Peyer's patch (tissue), 4 donors: Measurements from ENCODE around the gene ATP5F1B. TPM values are rescaled to one million over a fixed set of nuclear protein-coding genes. Genes with fewer than 3 reads are reported as not detected.
A peak's percentile ranks its signal among the peaks of the same experiment; 100 is the strongest.

Experiments used
- DNase-seq, 3 donors: peaks; one replicate each; pipeline ENCODE4 v3.0.0-alpha.2; 2017 to 2019
- H3K27ac ChIP-seq, 4 donors: fragments of 200-600 bp; sonication (generic); one replicate each; pipeline ENCODE4 v1.5.1; 2016 to 2019
- H3K27me3 ChIP-seq, 2 donors: fragments of 200-600 bp; sonication (generic); one replicate each; pipeline ENCODE4 v1.5.1; 2019
- H3K36me3 ChIP-seq, 3 donors: fragments of 200-600 bp; sonication (generic); one replicate each; pipeline ENCODE4 v1.5.1; 2016 to 2019
- H3K4me1 ChIP-seq, 4 donors: fragments of 200-600 bp; sonication (generic); one replicate each; pipeline ENCODE4 v1.5.1; 2016 to 2019
- H3K4me3 ChIP-seq, 4 donors: fragments of 200-600 bp; sonication (generic); 1 replicate in 3 of 4; 2 replicates in 1 of 4; pipeline ENCODE4 v1.5.1; 2016 to 2019; ENCODE audit warnings: mild to moderate bottlenecking in 1 of 4
- H3K9me3 ChIP-seq, 4 donors: fragments of 200-600 bp; sonication (generic); one replicate each; pipeline ENCODE4 v1.5.1; 2016 to 2019; ENCODE audit warnings: mild to moderate bottlenecking in 1 of 4
- POLR2A ChIP-seq, 2 donors: fragments of 450-650 bp; IDR thresholded peaks; one replicate each; pipeline ENCODE4 v1.5.1; 2017; ENCODE audit warnings: antibody characterized with exemption in 2 of 2, mild to moderate bottlenecking in 2 of 2, moderate library complexity in 2 of 2
- small RNA-seq, 2 donors: library from RNA; depleted of rRNA; stranded (forward); fragments of <200 nt; gene quantifications; one replicate each; pipeline ENCODE3, GENCODE V24; 2016
- total RNA-seq, 4 donors: library from RNA; depleted of rRNA; stranded (reverse); fragments of >200 nt; gene quantifications; one replicate each; pipeline ENCODE4 v1.1.0, GENCODE V29; 2016
- TF ChIP-seq, protein P1 (sequence below), 6 experiments: fragments of 450-650 bp in 4 of 6; fragments of 200-600 bp in 2 of 6; sonication (generic) in 1 of 6; IDR thresholded peaks; one replicate each; pipeline ENCODE4 v1.5.1; 2017 to 2019; ENCODE audit warnings: antibody characterized with exemption in 6 of 6, mild to moderate bottlenecking in 3 of 6, moderate library complexity in 1 of 6

Gene ATP5F1B
- total RNA-seq, 4 donors from 2014 or later = 333 to 768 (median 688) TPM

DNA sequence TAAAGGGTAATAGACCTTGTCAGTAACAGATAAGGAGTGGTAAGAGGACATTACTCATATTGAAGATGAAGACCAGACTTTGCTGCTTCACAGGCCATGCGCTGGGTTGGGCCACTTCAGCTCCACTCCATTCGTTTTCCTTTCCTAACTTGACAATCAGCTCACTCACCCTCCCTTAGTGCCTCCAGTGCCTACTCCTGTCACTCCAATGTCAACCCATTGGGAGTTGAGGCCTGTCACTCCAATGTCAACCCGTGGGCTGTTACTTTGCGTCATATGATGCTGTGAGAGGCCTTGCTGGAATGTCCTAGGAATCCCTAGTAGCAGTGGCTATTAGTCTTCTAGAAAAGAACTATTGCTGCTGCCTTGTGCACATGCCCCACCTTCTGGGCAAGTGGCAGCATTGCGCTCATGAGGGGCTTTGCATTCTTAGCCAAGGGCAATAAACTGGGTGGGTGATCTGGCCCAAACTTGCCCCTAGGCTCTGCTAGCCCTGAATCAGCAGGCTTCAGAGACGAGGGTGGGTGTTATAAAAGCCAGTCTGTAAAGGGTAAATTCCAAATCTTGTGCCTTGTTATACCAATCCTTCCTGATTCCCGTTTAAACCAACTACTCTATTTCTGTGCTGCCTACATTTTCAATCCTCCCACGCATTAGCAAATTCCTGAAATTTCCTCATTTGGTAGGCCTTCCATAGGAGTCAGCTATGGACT, 51.7 kb downstream of the ATP5F1B start:
- Histone ChIP-seq H3K27me3 (no peaks in the 10 kb centered on the region), H3K36me3 (peaks cover 0 to 41% (median 0%) of the 10 kb centered on the region in 3 donors), H3K4me3 (no peak overlapping the region), H3K4me1 (no peaks in the 10 kb centered on the region), H3K27ac (peak overlapping the region in 2 of 4 donors; percentile 6 to 9), H3K9me3 (no peaks in the 10 kb centered on the region)
- peak in 2 of 3 donors; percentile 39 to 71 for DNase-seq
- TF ChIP-seq, protein P1, sequence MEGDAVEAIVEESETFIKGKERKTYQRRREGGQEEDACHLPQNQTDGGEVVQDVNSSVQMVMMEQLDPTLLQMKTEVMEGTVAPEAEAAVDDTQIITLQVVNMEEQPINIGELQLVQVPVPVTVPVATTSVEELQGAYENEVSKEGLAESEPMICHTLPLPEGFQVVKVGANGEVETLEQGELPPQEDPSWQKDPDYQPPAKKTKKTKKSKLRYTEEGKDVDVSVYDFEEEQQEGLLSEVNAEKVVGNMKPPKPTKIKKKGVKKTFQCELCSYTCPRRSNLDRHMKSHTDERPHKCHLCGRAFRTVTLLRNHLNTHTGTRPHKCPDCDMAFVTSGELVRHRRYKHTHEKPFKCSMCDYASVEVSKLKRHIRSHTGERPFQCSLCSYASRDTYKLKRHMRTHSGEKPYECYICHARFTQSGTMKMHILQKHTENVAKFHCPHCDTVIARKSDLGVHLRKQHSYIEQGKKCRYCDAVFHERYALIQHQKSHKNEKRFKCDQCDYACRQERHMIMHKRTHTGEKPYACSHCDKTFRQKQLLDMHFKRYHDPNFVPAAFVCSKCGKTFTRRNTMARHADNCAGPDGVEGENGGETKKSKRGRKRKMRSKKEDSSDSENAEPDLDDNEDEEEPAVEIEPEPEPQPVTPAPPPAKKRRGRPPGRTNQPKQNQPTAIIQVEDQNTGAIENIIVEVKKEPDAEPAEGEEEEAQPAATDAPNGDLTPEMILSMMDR (IDR thresholded peaks at IDR 0.05) = peak; percentile 54 to 79 (median 66)
- no peak for TF ChIP-seq POLR2A (IDR thresholded peaks at IDR 0.05)

DNA sequence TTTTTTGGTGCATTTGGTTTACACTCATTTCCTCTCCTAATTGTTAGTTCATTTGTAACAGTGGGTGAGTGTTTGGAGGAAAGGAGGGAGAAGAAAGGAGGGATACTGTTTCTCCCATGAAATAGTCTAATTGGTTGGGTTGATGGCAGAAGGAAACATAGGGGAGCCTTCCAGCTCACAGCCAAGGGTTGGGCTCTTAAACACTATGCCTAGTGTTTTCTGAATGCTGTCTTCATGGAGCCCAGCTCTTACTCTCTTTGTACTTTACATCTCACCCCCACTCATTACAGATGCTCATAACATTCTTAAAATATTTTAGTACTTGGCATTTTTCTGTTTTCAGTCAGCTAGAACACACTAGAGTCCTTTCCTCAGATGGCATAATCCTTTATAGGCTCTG, 53.8 kb downstream of the ATP5F1B start:
- Histone ChIP-seq H3K27me3 (no peaks in the 10 kb centered on the region), H3K9me3 (no peaks in the 10 kb centered on the region), H3K4me3 (no peak overlapping the region), H3K27ac (no peak overlapping the region), H3K36me3 (peaks cover 0 to 40% (median 0%) of the 10 kb centered on the region in 3 donors), H3K4me1 (no peaks in the 10 kb centered on the region)
- no peak for TF ChIP-seq POLR2A (IDR thresholded peaks at IDR 0.05)
- TF ChIP-seq, protein P1 (IDR thresholded peaks at IDR 0.05) = no peak
- DNase-seq = no peak

DNA sequence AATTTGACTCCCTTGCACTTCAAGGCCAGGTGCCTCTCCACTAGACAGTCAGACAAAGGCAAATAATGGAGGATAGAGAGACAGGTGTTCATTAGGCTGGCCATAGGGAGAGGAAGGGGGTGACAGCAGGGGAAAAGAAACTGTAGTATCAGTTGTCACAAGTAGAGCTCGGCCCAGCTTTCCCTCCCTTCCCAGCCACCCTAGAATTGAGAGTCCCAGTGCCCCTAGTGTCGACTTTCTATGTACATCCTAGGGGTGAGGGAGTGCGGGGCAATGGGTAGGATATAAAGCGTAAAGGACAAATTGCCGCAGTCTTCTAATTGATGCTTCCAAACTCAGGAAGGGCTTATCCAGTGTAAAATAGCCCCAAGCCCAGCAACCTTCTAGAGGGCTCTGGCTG, 54.7 kb downstream of the ATP5F1B start:
- TF ChIP-seq, protein P1 (IDR thresholded peaks at IDR 0.05) = no peak
- no peak for TF ChIP-seq POLR2A (IDR thresholded peaks at IDR 0.05)
- no peaks in the 10 kb centered on the region for H3K27me3 ChIP-seq
- no peak for DNase-seq
- peaks cover 0 to 38% (median 0%) of the 10 kb centered on the region in 3 donors for H3K36me3 ChIP-seq
- no peaks in the 10 kb centered on the region for H3K4me1 ChIP-seq
- H3K9me3 ChIP-seq = no peaks in the 10 kb centered on the region
- H3K27ac ChIP-seq = no peak overlapping the region
- no peak overlapping the region for H3K4me3 ChIP-seq

DNA sequence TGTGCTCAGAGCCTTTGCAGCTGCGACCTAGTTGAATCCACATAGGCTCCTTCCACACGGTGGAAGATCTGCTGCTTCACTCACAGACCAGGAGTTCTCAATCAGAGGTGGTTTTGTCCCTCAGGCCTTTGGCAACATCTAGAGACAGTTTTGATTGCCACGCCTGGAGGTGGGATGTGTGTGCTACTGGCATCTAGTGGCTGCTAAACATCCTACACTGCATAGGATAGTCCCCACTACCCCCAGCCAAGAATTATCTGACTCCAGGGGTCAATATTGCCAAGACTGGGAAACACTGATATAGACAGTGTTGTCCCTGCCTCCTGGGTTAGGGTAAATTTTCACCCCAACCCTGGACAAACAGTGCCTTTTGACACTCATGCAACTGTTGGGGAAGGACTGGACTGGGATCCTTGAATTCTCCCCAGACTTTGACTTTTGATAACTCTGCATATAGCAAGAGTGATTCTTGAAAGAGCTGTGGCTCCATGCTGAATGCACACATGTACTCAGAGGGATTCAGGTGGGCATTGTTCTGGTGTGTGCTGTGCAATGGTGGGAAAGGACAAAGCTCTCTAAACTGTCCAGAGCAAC, 55.5 kb downstream of the ATP5F1B start:
- TF ChIP-seq, protein P1 (IDR thresholded peaks at IDR 0.05) = peak in 4 of 6 experiments; percentile 16 to 41 (median 30)
- TF ChIP-seq POLR2A (IDR thresholded peaks at IDR 0.05) = no peak
- no peak overlapping the region for H3K4me3 ChIP-seq
- DNase-seq = no peak
- no peak overlapping the region for H3K27ac ChIP-seq
- H3K27me3 ChIP-seq = no peaks in the 10 kb centered on the region
- no peaks in the 10 kb centered on the region for H3K4me1 ChIP-seq
- H3K36me3 ChIP-seq = peaks cover 0 to 33% (median 0%) of the 10 kb centered on the region in 3 donors
- H3K9me3 ChIP-seq = no peaks in the 10 kb centered on the region

DNA sequence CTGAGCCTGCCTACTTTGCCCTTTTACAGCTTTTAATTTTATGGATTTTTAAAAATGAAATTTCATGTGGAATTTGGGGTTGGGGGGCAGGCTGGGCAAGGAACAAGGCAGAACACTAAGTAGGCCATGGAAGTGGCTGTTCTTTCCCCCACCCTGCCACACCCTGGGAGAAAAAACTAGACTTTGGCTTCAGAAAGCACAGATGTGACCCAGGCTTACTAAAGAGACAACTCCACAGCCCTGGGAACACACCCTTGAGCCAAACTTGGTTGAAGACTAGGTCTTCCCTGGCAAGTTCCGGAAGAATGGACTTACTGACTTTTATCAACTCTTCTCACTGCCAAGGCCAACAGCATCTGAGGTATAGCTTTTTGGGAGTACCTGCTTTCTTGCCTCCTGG, 56.0 kb downstream of the ATP5F1B start:
- Histone ChIP-seq H3K9me3 (no peaks in the 10 kb centered on the region), H3K27ac (no peak overlapping the region), H3K36me3 (peaks cover 0 to 30% (median 0%) of the 10 kb centered on the region in 3 donors), H3K4me1 (no peaks in the 10 kb centered on the region), H3K27me3 (no peaks in the 10 kb centered on the region), H3K4me3 (no peak overlapping the region)
- TF ChIP-seq, protein P1 (IDR thresholded peaks at IDR 0.05) = no peak
- TF ChIP-seq POLR2A (IDR thresholded peaks at IDR 0.05) = no peak
- DNase-seq = no peak

Small RNAs within 50 kb of the gene (small RNA-seq; reads per million reads assigned to genes)
- gene RN7SL809P (0 reads per million in 2 donors), gene RNU6-343P (0 reads per million in 2 donors), gene SNORD59A (27,902 to 32,638 reads per million in 2 donors)

Other genes starting within 250 kb of the ATP5F1B start
- gene TIMELESS, start 196.6 kb downstream of the ATP5F1B start, total RNA-seq = 10 to 100 TPM in 1 of 4 donors, 1 to 10 TPM in 3; 4.8 to 47.0 (median 6.0) TPM
- gene MIP, start 191.3 kb downstream of the ATP5F1B start, total RNA-seq = not detected
- gene SPRYD4, start 177.4 kb downstream of the ATP5F1B start, total RNA-seq = 1 to 10 TPM; 1.7 to 5.1 (median 3.7) TPM
- 1 to 10 TPM; 1.5 to 6.6 (median 2.6) TPM for gene GLS2, start 157.8 kb downstream of the ATP5F1B start, total RNA-seq
- gene RBMS2, start 124.2 kb downstream of the ATP5F1B start, total RNA-seq = 10 to 100 TPM; 10.7 to 22.3 (median 12.5) TPM
- gene BAZ2A, start 15.7 kb downstream of the ATP5F1B start, total RNA-seq = 100 to 1,000 TPM in 3 of 4 donors, 10 to 100 TPM in 1; 98.2 to 259 (median 141) TPM
- gene PTGES3, start 42.3 kb upstream of the ATP5F1B start, total RNA-seq = 10 to 100 TPM; 50.6 to 95.7 (median 67.3) TPM
- gene NACA, start 79.3 kb upstream of the ATP5F1B start, total RNA-seq = 100 to 1,000 TPM; 313 to 793 (median 416) TPM
- 10 to 100 TPM in 1 of 4 donors, 1 to 10 TPM in 3; 3.4 to 38.0 (median 5.7) TPM for gene PRIM1, start 106.3 kb upstream of the ATP5F1B start, total RNA-seq
- 1 to 10 TPM in 1 of 4 donors, not detected in 3; 2.5 TPM for gene HSD17B6, start 117.3 kb upstream of the ATP5F1B start, total RNA-seq